T-helper 1 cell treated with Interleukin-12 subunit alpha and Interleukin-12 subunit beta and Interleukin-4 antibody, amounts not matched to agents 30 μg/mL and 1 μg/mL, for 36 hours (primary cell): Measurements from ENCODE around the gene SPATA6.
"Not testable (repeated sequence)": the region's sequence is repeated elsewhere in the genome, so short reads cannot be mapped to it uniquely, and the experiment has no call there.

Experiments used
- H3K27ac Mint-ChIP-seq: one replicate; pipeline ENCODE4 v1.8.0; 2021; ENCODE audit warnings: mild to moderate bottlenecking, mixed read lengths
- H3K27me3 Mint-ChIP-seq: one replicate; pipeline ENCODE4 v1.8.0; 2021; ENCODE audit warnings: low read depth, mixed read lengths
- H3K36me3 Mint-ChIP-seq: one replicate; pipeline ENCODE4 v1.8.0; 2021; ENCODE audit warnings: low read depth, mixed read lengths
- H3K4me1 Mint-ChIP-seq: one replicate; pipeline ENCODE4 v1.8.0; 2021; ENCODE audit warnings: low read depth, mixed read lengths
- H3K4me3 Mint-ChIP-seq: one replicate; pipeline ENCODE4 v1.8.0; 2021; ENCODE audit warnings: mild to moderate bottlenecking, moderate library complexity, mixed read lengths
- H3K9me3 Mint-ChIP-seq: one replicate; pipeline ENCODE4 v1.8.0; 2021; ENCODE audit warnings: mixed read lengths

The SPATA6 gene

DNA sequence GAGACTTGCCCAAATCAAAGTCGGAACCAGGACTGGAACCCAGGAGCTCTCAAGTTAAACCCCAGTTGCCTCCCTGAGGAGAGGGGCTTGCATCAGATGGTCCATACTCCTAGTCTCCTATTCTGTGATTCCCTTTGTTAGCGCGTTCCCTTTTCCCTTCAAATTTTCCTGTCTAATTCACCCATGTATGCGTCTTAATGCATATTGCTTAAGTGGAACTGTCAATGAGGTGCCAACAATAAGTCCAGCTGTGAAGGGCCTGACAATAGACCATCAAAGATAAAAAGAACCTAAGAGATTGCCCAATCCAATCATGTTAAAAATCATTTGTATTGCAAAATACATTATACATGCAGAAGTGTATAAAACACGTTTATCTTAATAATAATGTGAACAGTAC lies 634 bp upstream of the SPATA6 start:
- peak overlapping the region; percentile 56 for H3K27ac Mint-ChIP-seq
- peaks cover 20% of the 10 kb centered on the region for H3K4me1 Mint-ChIP-seq
- H3K9me3 Mint-ChIP-seq = peaks cover 6% of the 10 kb centered on the region
- H3K27me3 Mint-ChIP-seq = peaks cover 24% of the 10 kb centered on the region
- H3K36me3 Mint-ChIP-seq = no peaks in the 10 kb centered on the region
- H3K4me3 Mint-ChIP-seq = peak overlapping the region; percentile 64

DNA sequence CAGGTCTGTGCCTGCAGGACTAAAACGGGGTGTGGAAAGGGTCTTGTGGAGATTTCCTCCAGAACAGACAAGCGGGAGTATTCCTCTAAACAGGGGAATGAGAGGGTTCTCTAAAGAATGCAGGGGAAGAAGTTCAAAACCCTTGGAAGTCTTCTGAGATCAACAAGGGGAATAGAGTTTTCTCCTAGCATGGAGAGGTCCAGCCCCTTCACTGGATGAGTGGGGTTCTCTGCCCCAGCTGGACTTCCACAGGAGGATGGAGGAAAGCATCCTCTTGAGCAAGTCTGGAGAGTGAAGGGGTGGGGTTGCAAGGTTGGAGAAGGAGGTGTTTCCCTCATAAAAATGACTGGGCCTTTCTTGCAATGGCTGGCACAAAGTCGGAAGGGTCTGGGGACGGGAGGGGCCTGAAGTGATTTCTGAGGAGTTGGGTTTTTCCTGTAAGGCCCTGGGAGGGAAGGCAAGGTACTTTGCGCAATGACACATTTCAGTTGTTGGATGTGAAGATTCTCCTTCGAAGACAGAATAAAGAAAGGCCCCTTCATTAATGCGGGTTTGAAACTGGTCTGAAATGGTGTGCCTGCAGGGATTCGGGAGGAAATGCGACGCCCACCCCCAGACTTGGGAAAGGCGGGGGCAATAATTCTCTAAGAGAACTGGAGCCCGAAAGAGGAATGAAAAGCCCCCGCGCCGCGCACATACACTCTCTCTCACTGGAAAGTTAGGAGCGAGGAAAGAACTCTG lies 884 bp downstream of the SPATA6 start:
- Mint-ChIP-seq H3K27ac (peak overlapping the region; percentile 57), H3K9me3 (peaks cover 6% of the 10 kb centered on the region), H3K4me1 (peaks cover 20% of the 10 kb centered on the region)

DNA sequence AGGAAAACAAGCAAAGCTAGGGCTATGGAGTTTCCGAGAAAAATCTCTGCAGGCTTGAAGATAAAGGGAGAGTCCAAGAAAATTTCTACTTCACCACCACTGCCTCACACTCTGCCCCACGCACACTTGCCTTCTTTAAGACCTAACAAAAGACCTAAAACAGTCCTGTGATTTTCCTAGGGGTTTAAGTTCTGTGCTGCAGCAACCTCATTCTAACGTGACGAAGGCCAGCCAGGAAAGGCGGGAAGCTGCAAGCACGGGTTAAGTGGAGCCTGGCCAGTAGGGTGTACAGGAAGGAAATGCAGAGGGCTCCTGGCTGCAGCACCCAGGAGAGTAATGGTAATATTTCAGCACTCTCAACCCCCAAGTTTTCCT lies 1.5 kb downstream of the SPATA6 start:
- Mint-ChIP-seq H3K9me3 (peaks cover 6% of the 10 kb centered on the region), H3K4me3 (peak overlapping the region; percentile 66), H3K27me3 (peaks cover 31% of the 10 kb centered on the region), H3K27ac (no peak overlapping the region), H3K4me1 (peaks cover 20% of the 10 kb centered on the region), H3K36me3 (no peaks in the 10 kb centered on the region)

More for the DNA sequence above, 884 bp downstream of the SPATA6 start:
- no peaks in the 10 kb centered on the region for H3K36me3 Mint-ChIP-seq
- H3K4me3 Mint-ChIP-seq = peak overlapping the region; percentile 92
- H3K27me3 Mint-ChIP-seq = peaks cover 27% of the 10 kb centered on the region

GRCh38 chr1:48469616-48470480 lies 2.2 kb downstream of the SPATA6 start:
- Mint-ChIP-seq H3K36me3 (no peaks in the 10 kb centered on the region), H3K4me1 (peaks cover 20% of the 10 kb centered on the region), H3K27ac (no peak overlapping the region), H3K9me3 (peaks cover 4% of the 10 kb centered on the region), H3K27me3 (peaks cover 31% of the 10 kb centered on the region), H3K4me3 (no peak overlapping the region)

- Mint-ChIP-seq H3K36me3 (no peaks in the 10 kb centered on the region), H3K27me3 (peaks cover 29% of the 10 kb centered on the region), H3K4me1 (peaks cover 13% of the 10 kb centered on the region), H3K4me3 (no peak overlapping the region), H3K9me3 (no peaks in the 10 kb centered on the region), H3K27ac (no peak overlapping the region)
Measured at GRCh38 chr1:48466594-48466993, 5.4 kb downstream of the SPATA6 start.

DNA sequence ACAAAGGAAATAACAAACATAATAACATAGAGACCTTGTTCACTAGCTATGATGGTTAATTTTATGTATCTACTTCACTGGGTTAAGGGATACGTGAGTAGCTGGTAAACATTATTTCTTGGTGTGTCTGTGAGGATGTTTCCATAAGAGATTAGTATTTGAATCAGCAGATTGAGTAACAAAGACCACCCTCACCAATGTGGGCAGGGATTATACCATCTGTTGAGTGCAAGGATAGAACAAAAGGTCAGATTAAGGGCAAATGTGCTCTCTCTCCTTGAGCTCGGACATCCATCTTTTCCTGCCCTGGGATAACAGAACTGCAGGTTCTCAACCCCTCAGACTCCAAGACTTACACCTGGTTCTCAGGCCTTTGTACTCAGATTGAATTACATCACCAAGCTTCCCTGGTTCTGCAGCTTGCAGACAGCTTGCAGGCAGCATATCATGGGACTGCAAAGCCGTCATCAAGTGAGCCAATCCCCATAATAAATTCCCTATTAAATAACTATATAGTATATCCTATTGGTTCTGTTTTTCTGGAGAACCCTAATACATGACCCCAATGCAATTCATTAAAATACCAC lies 9.2 kb downstream of the SPATA6 start:
- Mint-ChIP-seq H3K4me1 (no peaks in the 10 kb centered on the region), H3K4me3 (no peak overlapping the region), H3K27ac (no peak overlapping the region), H3K36me3 (no peaks in the 10 kb centered on the region), H3K9me3 (no peaks in the 10 kb centered on the region), H3K27me3 (peaks cover 7% of the 10 kb centered on the region)

- H3K9me3 Mint-ChIP-seq = no peaks in the 10 kb centered on the region
- no peaks in the 10 kb centered on the region for H3K27me3 Mint-ChIP-seq
- no peaks in the 10 kb centered on the region for H3K36me3 Mint-ChIP-seq
- no peaks in the 10 kb centered on the region for H3K4me1 Mint-ChIP-seq
- no peak overlapping the region for H3K27ac Mint-ChIP-seq
- no peak overlapping the region for H3K4me3 Mint-ChIP-seq
Measured at GRCh38 chr1:48450505-48450904, 21.5 kb downstream of the SPATA6 start.

DNA sequence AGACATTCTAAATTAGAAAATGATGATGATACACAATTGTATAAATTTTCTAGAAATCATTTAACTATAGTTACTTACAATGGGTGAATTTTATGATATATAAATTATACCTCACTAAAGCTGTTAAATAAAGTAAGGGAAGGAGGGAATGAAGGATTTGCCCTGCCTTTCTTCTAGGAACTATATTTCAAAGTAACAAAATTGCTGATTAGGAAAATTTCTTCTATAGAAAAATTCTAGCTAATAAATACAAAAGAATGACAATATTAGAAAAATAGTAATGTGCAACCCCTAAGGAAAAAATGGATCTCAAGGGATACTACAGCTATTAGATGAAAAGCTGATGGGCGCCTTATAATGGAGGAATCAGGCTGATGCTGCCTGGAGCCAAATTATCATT lies 23.1 kb downstream of the SPATA6 start:
- no peaks in the 10 kb centered on the region for H3K27me3 Mint-ChIP-seq
- H3K4me3 Mint-ChIP-seq = no peak overlapping the region
- no peaks in the 10 kb centered on the region for H3K4me1 Mint-ChIP-seq
- H3K36me3 Mint-ChIP-seq = no peaks in the 10 kb centered on the region
- H3K27ac Mint-ChIP-seq = no peak overlapping the region
- peaks cover 7% of the 10 kb centered on the region for H3K9me3 Mint-ChIP-seq

DNA sequence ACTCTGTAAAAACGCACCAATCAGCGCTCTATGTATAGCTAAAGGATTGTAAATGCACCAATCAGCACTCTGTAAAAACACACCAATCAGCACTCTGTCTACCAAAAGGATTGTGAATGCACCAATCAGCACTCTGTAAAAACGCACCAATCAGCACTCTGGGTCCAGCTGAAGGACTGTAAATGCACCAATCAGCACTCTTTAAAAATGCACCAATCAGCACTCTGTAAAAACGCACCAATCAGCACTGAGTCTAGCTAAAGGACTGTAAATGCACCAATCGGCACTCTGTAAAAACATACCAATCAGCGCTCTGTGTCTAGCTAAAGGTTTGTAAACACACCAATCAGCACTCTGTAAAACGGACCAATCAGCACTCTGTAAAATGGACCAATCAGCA lies 27.8 kb downstream of the SPATA6 start:
- H3K36me3 Mint-ChIP-seq, H3K27me3 Mint-ChIP-seq: not testable (repeated sequence)

GRCh38 chr1:48442864-48443619 lies 29.0 kb downstream of the SPATA6 start:
- H3K4me3 Mint-ChIP-seq = no peak overlapping the region
- no peaks in the 10 kb centered on the region for H3K4me1 Mint-ChIP-seq
- H3K9me3 Mint-ChIP-seq = peaks cover 30% of the 10 kb centered on the region
- H3K36me3 Mint-ChIP-seq = no peaks in the 10 kb centered on the region
- H3K27ac Mint-ChIP-seq = no peak overlapping the region
- no peaks in the 10 kb centered on the region for H3K27me3 Mint-ChIP-seq

More for the DNA sequence above, 27.8 kb downstream of the SPATA6 start:
- not testable (repeated sequence) for H3K4me1 Mint-ChIP-seq, H3K4me3 Mint-ChIP-seq, H3K27ac Mint-ChIP-seq
- peaks cover 22% of the 10 kb centered on the region for H3K9me3 Mint-ChIP-seq

- not testable (repeated sequence) for H3K4me1 Mint-ChIP-seq, H3K27ac Mint-ChIP-seq, H3K27me3 Mint-ChIP-seq, H3K4me3 Mint-ChIP-seq, H3K36me3 Mint-ChIP-seq
- peaks cover 35% of the 10 kb centered on the region for H3K9me3 Mint-ChIP-seq
Measured at GRCh38 chr1:48440786-48441185, 31.2 kb downstream of the SPATA6 start.

DNA sequence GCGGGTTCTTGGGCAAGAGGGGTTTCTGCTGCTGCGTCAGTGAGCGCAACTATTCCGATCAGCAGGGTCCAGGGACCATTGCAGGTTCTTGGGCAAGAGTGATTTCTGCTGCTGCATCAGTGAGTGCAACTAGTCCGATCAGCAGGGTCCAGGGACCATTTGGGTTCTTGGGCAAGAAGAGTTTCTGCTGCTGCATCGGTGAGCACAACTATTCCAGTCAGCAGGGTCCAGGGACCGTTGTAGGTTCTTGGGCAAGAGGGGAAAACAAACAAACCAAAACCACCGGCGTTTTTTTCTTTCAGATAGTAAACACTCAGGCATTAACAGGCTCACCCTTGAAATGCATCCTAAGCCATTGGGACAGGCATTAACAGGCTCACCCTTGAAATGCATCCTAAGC lies 32.6 kb downstream of the SPATA6 start:
- Mint-ChIP-seq H3K27ac (no peak overlapping the region), H3K4me1 (no peaks in the 10 kb centered on the region), H3K36me3 (no peaks in the 10 kb centered on the region), H3K9me3 (peaks cover 31% of the 10 kb centered on the region), H3K27me3 (no peaks in the 10 kb centered on the region), H3K4me3 (no peak overlapping the region)

DNA sequence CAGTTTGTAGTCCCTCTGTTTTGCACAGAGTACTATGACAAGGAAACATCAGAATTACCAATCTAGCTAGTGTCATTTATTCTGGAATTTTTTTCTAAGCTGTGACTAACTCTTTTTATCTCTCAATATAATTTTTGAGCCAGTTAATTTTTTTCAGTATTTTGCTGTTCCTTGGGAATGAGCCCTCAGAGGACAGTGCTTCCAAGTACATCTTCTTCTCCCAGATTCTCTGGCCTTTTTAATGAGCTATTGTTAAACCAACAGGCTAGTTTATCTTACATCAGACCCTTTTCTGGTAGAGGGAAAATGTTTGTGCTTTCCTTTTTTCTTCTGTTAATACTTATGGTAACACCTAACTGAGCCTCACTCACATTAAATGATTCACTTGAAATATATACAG lies 34.6 kb downstream of the SPATA6 start:
- not testable (repeated sequence) for H3K36me3 Mint-ChIP-seq, H3K27ac Mint-ChIP-seq, H3K4me1 Mint-ChIP-seq, H3K27me3 Mint-ChIP-seq, H3K4me3 Mint-ChIP-seq
- peaks cover 19% of the 10 kb centered on the region for H3K9me3 Mint-ChIP-seq

DNA sequence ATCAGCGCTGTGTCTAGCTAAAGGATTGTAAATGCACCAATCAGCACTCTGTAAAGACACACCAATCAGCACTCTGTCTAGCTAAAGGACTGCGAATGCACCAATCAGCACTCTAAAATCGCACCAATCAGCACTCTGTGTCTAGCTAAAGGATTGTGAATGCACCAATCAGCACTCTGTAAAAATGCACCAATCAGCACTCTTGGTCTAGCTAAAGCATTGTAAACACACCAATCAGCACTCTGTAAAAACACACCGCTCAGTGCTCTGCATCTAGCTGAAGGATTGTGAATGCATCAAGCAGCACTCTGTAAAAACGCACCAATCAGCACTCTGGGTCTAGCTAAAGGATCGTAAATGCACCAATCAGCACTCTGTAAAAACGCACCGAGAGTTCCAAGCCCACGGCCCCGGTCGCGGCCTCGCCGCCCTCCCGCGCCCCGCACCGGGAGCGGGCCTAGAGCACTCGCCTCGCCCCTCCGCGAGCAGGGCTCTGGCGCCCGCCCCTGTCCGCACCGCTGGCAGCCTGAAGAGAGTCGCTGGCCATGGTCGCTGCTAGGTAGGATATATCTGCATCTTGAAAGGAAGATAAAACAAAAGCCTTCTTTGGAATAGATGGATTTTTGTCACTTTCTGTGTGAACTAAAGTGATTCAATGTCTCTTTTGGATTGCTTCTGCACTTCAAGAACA lies 36.5 kb downstream of the SPATA6 start:
- H3K4me3 Mint-ChIP-seq, H3K27me3 Mint-ChIP-seq, H3K36me3 Mint-ChIP-seq, H3K4me1 Mint-ChIP-seq, H3K27ac Mint-ChIP-seq: not testable (repeated sequence)
- peaks cover 14% of the 10 kb centered on the region for H3K9me3 Mint-ChIP-seq
